Glutamatergic neuron (in vitro differentiated cells): ENCODE data around the gene TAF12. TPM values are rescaled to one million over a fixed set of nuclear protein-coding genes. Genes with fewer than 3 reads are reported as not detected.

Experiments used
- DNase-seq: peaks from one replicate; pipeline ENCODE4 v3.0.0; 2022
- H3K27ac Mint-ChIP-seq: one replicate; pipeline ENCODE4 v1.8.0; 2020; ENCODE audit warnings: mild to moderate bottlenecking, mixed read lengths, inconsistent platforms; ENCODE audit not compliant: unreplicated experiment
- H3K27me3 Mint-ChIP-seq: one replicate; pipeline ENCODE4 v1.8.0; 2020; ENCODE audit warnings: mild to moderate bottlenecking, moderate library complexity, mixed read lengths, inconsistent platforms; ENCODE audit not compliant: unreplicated experiment
- H3K36me3 Mint-ChIP-seq: one replicate; pipeline ENCODE4 v1.8.0; 2020; ENCODE audit warnings: mild to moderate bottlenecking, mixed read lengths, inconsistent platforms; ENCODE audit not compliant: unreplicated experiment
- H3K4me1 Mint-ChIP-seq: one replicate; pipeline ENCODE4 v1.8.0; 2020; ENCODE audit warnings: mild to moderate bottlenecking, low read depth, mixed read lengths, inconsistent platforms; ENCODE audit not compliant: unreplicated experiment
- H3K4me3 Mint-ChIP-seq: one replicate; pipeline ENCODE4 v1.8.0; 2020; ENCODE audit warnings: mild to moderate bottlenecking, mixed read lengths, inconsistent platforms; ENCODE audit not compliant: unreplicated experiment
- H3K9me3 Mint-ChIP-seq: one replicate; pipeline ENCODE4 v1.8.0; 2020; ENCODE audit warnings: mild to moderate bottlenecking, moderate library complexity, mixed read lengths, inconsistent platforms; ENCODE audit not compliant: unreplicated experiment
- CTCF ChIP-seq: fragments of 200-600 bp; sonication (generic); IDR thresholded peaks from one replicate; pipeline ENCODE4 v1.5.0; 2021; ENCODE audit not compliant: partially characterized antibody, unreplicated experiment
- total RNA-seq: library from RNA; stranded (reverse); fragmentation: NEBNext Ultra II Directional; extraction: Animal tissue kit (Norgen Biotek cat#: 25700); gene quantifications from one replicate; pipeline ENCODE4 v1.2.1, GENCODE V29; 2021; ENCODE audit not compliant: unreplicated experiment

TAF12 gene
- total RNA-seq, 1 donor from 2014 or later: 15.2 TPM

DNA sequence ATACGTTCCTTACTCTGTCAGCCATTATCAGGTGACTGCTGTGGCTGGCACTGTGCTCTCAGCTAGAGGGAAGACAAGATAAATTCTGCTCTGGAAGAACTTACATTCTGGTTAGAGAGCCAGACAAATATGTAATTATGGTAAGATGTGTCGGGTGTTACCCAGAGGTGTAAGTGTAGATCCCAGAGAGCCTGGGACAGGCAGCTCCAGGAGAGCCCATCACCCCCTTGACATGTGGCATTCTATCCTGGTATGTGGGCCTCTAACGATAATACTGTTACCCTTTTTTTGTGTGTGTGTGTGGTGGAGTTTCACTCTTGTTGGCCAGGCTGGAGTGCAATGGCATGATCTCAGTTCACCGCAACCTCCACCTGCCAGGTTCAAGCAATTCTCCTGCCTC is 71.0 kb downstream of the TAF12 start:
- Mint-ChIP-seq H3K4me3 (no peak overlapping the region), H3K9me3 (no peaks in the 10 kb centered on the region), H3K36me3 (no peaks in the 10 kb centered on the region), H3K27me3 (no peaks in the 10 kb centered on the region), H3K4me1 (no peaks in the 10 kb centered on the region), H3K27ac (no peak overlapping the region)
- TF ChIP-seq CTCF: no peak
- no peak for DNase-seq

GRCh38 chr1:28566931-28567330 is 75.9 kb downstream of the TAF12 start:
- Mint-ChIP-seq H3K9me3 (no peaks in the 10 kb centered on the region), H3K36me3 (no peaks in the 10 kb centered on the region), H3K27ac (no peak overlapping the region), H3K4me3 (no peak overlapping the region), H3K27me3 (no peaks in the 10 kb centered on the region), H3K4me1 (no peaks in the 10 kb centered on the region)
- TF ChIP-seq CTCF: no peak
- no peak for DNase-seq

DNA sequence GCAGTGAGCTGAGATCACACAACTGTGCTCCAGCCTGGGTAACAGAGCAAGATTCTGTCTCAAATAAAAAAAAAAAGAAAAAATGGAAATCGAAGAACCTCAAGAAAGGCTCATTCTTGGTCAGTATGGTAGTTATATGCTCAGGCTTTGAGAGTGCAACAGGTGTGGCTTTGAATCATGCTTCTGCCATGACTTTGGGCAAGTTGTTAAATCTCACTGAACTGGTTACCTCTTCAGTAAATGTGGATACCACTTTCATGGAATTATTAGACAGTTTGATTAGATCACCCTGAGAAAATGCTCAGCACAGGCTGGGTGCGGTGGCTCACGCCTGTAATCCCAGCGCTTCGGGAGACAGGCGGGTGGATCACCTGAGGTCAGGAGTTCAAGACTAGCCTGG is 77.1 kb downstream of the TAF12 start:
- Mint-ChIP-seq H3K27me3 (no peaks in the 10 kb centered on the region), H3K4me3 (no peak overlapping the region), H3K9me3 (no peaks in the 10 kb centered on the region), H3K36me3 (no peaks in the 10 kb centered on the region), H3K4me1 (no peaks in the 10 kb centered on the region), H3K27ac (no peak overlapping the region)
- TF ChIP-seq CTCF: no peak
- no peak for DNase-seq

DNA sequence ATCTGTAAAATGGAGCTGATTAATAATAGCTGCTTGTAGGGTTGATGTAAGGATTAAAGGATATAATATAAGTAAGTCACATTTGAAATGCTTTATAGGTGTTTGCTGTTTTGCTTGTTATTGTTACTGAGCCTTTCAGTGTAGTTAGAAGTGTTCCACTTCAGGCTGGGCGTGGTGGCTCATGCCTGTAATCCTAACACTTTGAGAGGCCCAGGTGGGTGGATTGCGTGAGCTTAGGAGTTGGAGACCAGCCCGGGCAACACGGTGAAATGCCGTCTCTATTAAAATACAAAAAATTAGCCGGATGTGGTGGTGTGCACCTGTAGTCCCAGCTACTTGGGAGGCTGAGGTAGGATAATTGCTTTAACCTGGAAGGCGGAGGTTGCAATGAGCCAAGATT is 77.8 kb downstream of the TAF12 start:
- Mint-ChIP-seq H3K36me3 (no peaks in the 10 kb centered on the region), H3K4me3 (no peak overlapping the region), H3K27me3 (no peaks in the 10 kb centered on the region), H3K27ac (no peak overlapping the region), H3K4me1 (no peaks in the 10 kb centered on the region), H3K9me3 (no peaks in the 10 kb centered on the region)
- TF ChIP-seq CTCF: no peak
- no peak for DNase-seq

- Mint-ChIP-seq H3K9me3 (no peaks in the 10 kb centered on the region), H3K27ac (no peak overlapping the region), H3K4me1 (no peaks in the 10 kb centered on the region), H3K27me3 (no peaks in the 10 kb centered on the region), H3K4me3 (no peak overlapping the region), H3K36me3 (no peaks in the 10 kb centered on the region)
- no peak for DNase-seq
- no peak for TF ChIP-seq CTCF
These were observed 78.6 kb downstream of the TAF12 start for GRCh38 chr1:28564310-28564709.
